GM12878 (cell line): Measurements from ENCODE around the gene CCDC28B. TPM values are rescaled to one million over a fixed set of nuclear protein-coding genes. Genes with fewer than 3 reads are reported as not detected.
"Not testable (repeated sequence)": the region's sequence is repeated elsewhere in the genome, so short reads cannot be mapped to it uniquely, and the experiment has no call there.

ENCODE experiments used
- ATAC-seq: fragments of 200-7000 bp; cut with Tn5 transposase; 3 replicates; pipeline ENCODE4 v1.9.1; 2020; ENCODE audit warnings: mild to moderate bottlenecking, moderate library complexity
- BruUV-seq: library from RNA; stranded (reverse); fragments of 400-500 nt; replicated peaks from 2 replicates; lab custom pipeline; 2021; lab: Mats Ljungman, UMichigan
- CTCF ChIA-PET: fragments of 300-600 bp; sonication (Branson Sonifier 250); formaldehyde crosslinking; extraction: SDS; loops from one replicate; lab custom pipeline; 2021; ENCODE audit warnings: inconsistent platforms; lab: Yijun Ruan, JAX
- POLR2A ChIA-PET: fragments of 350-600 bp; formaldehyde crosslinking; extraction: SDS; loops from one replicate; lab custom pipeline; 2021; ENCODE audit warnings: inconsistent platforms; lab: Charles Lee
- RAD21 ChIA-PET: fragments of 300-600 bp; sonication (Branson Sonifier 250); formaldehyde crosslinking; loops from one replicate; lab custom pipeline; 2023; ENCODE audit warnings: antibody characterized with exemption; ENCODE audit not compliant: unreplicated experiment; lab: Charles Lee
- SMC1A ChIA-PET: fragments of 300-600 bp; sonication (Branson Sonifier 250); formaldehyde crosslinking; loops from one replicate; lab custom pipeline; 2023; ENCODE audit not compliant: unreplicated experiment, uncharacterized antibody; lab: Charles Lee
- DNase-seq: peaks from one replicate; pipeline ENCODE4 v3.0.0-alpha.2; 2011; ENCODE audit warnings: low read depth, low spot score
- FAIRE-seq: peaks from 3 replicates; lab custom pipeline; 2011; peaks lifted over from hg19 to GRCh38; lab: Jason Lieb, UNC
- H2AFZ ChIP-seq: 2 replicates; pipeline ENCODE4 v1.6.0; 2011; ENCODE audit warnings: low read depth, low read length, control low read depth; ENCODE audit not compliant: control insufficient read depth
- H3K27ac ChIP-seq: 2 replicates; pipeline ENCODE4 v1.5.1; 2011; ENCODE audit warnings: control low read depth; ENCODE audit not compliant: control insufficient read depth, insufficient read depth
- H3K27me3 ChIP-seq, 2 experiments: replicated peaks in 1 of 2; 2 replicates each; pipeline versions ENCODE4 v1.6.0 to v1.6.1; 2011; ENCODE audit warnings: low read length in 1 of 2; ENCODE audit not compliant: control insufficient read depth in 2 of 2, insufficient read depth in 2 of 2
- H3K36me3 ChIP-seq, 2 experiments: 2 replicates each; pipeline ENCODE4 v1.5.1; 2011; ENCODE audit warnings: low read length in 1 of 2; ENCODE audit not compliant: control insufficient read depth in 2 of 2, insufficient read depth in 2 of 2
- H3K4me1 ChIP-seq: 2 replicates; pipeline ENCODE4 v1.6.1; 2011; ENCODE audit warnings: mild to moderate bottlenecking, low read length, moderate library complexity, mixed read lengths; ENCODE audit not compliant: control insufficient read depth, insufficient read depth
- H3K4me2 ChIP-seq: 2 replicates; pipeline ENCODE4 v1.6.0; 2011; ENCODE audit warnings: control low read depth; ENCODE audit not compliant: control insufficient read depth, insufficient read depth
- H3K4me3 ChIP-seq: fragments of 200-600 bp; sonication (generic); 2 replicates; pipeline ENCODE4 v1.5.1; 2016
- H3K79me2 ChIP-seq: 2 replicates; pipeline ENCODE4 v1.6.0; 2011; ENCODE audit warnings: low read length; ENCODE audit not compliant: control insufficient read depth, insufficient read depth
- H3K9ac ChIP-seq: 2 replicates; pipeline ENCODE4 v1.8.0; 2011; ENCODE audit warnings: low read length, control low read depth, mixed read lengths; ENCODE audit not compliant: control insufficient read depth, insufficient read depth
- H3K9me3 ChIP-seq: replicated peaks from 3 replicates; pipeline ENCODE4 v1.5.1; 2011; ENCODE audit warnings: mild to moderate bottlenecking, low read length; ENCODE audit not compliant: control insufficient read depth, insufficient read depth
- H4K20me1 ChIP-seq: 2 replicates; pipeline ENCODE4 v1.6.0; 2011; ENCODE audit not compliant: control insufficient read depth, insufficient read depth
- CBFB ChIP-seq: IDR thresholded peaks from 2 replicates; pipeline ENCODE4 v1.6.1; 2016; ENCODE audit warnings: antibody characterized with exemption, low read depth
- CBX5 ChIP-seq: sonication (generic); IDR thresholded peaks from 2 replicates; pipeline ENCODE4 v1.6.1; 2016; ENCODE audit warnings: low read depth, moderate library complexity, mild to moderate bottlenecking, inconsistent platforms
- CREB1 ChIP-seq: IDR thresholded peaks from 2 replicates; pipeline ENCODE4 v1.6.1; 2012; ENCODE audit warnings: low read depth, mild to moderate bottlenecking, inconsistent platforms
- GATAD2B ChIP-seq: fragments of 450-650 bp; conservative IDR thresholded peaks from 2 replicates; pipeline ENCODE4 v1.6.1; 2017; ENCODE audit warnings: low read depth, mild to moderate bottlenecking, moderate library complexity
- NRF1 ChIP-seq: conservative IDR thresholded peaks from 2 replicates; pipeline ENCODE4 v1.6.1; 2011; ENCODE audit warnings: mild to moderate bottlenecking, low read depth, low read length, improper control_type of control experiment
- POLR2AphosphoS5 ChIP-seq: IDR thresholded peaks from 2 replicates; pipeline ENCODE4 v1.6.1; 2011; ENCODE audit warnings: mild to moderate bottlenecking, low read length, inconsistent platforms
- SUPT20H ChIP-seq: IDR thresholded peaks from 2 replicates; pipeline ENCODE4 v1.6.1; 2011; ENCODE audit warnings: low read depth, mild to moderate bottlenecking, low read length, moderate library complexity, borderline replicate concordance; ENCODE audit not compliant: control insufficient read depth
- WGBS: methylation state at CpG from one replicate; pipeline ENCODE4 v1.1.6; 2016; ENCODE audit warnings: low lambda C conversion rate; ENCODE audit not compliant: insufficient replicate concordance, insufficient coverage; ENCODE audit errors: missing lambda C conversion rate; 5-methylcytosine and 5-hydroxymethylcytosine counted together
- in situ Hi-C: fragments of 300-500 bp; cut with MboI; formaldehyde crosslinking; loops from 9 replicates; pipeline ENCODE4 v1.14.3; 2018; ENCODE audit warnings: mixed read lengths
- intact Hi-C: fragments of 100-400 bp; cut with micrococcal nuclease; formaldehyde crosslinking; loops from one replicate; pipeline ENCODE4 v1.14.2; 2022; ENCODE audit not compliant: unreplicated experiment
- polyA plus RNA-seq, 11 experiments: library from polyadenylated mRNA; depleted of rRNA in 4 of 11; unstranded in 6 of 11; stranded (reverse) in 5 of 11; fragments of >200 nt; fragmentation: Nextera tagmentation in 4 of 11; fragmentation: Illumina TruSeq in 1 of 11; extraction: Ambion mirVana in 4 of 11; extraction: Trizol in 1 of 11; gene quantifications; 1 replicate in 1 of 11; 2 replicates in 10 of 11; pipeline versions ENCODE4 v1.2.1 to v1.2.3, GENCODE V29; 2011 to 2016; ENCODE audit warnings: inconsistent platforms in 2 of 11, missing spikeins in 2 of 11, low read depth in 1 of 11
- total RNA-seq, 4 experiments: library from RNA; depleted of rRNA in 3 of 4; stranded (reverse); fragments of >200 nt in 3 of 4; fragmentation: Illumina TruSeq in 1 of 4; extraction: Trizol in 1 of 4; gene quantifications; 2 replicates each; pipeline versions ENCODE4 v1.2.1 to v1.2.3, GENCODE V29; 2013 to 2021
- TF ChIP-seq, protein P1 (sequence below): fragments of 450-650 bp; IDR thresholded peaks from 2 replicates; pipeline ENCODE4 v1.6.1; 2017; ENCODE audit warnings: low read depth, mild to moderate bottlenecking, moderate library complexity

The CCDC28B gene
- total and polyA plus RNA-seq, 10 of the 15 experiments (the other 5 are each of a cell fraction or from before 2014, with no cell fraction given): 10.5 to 135 (median 90.6) TPM

DNA sequence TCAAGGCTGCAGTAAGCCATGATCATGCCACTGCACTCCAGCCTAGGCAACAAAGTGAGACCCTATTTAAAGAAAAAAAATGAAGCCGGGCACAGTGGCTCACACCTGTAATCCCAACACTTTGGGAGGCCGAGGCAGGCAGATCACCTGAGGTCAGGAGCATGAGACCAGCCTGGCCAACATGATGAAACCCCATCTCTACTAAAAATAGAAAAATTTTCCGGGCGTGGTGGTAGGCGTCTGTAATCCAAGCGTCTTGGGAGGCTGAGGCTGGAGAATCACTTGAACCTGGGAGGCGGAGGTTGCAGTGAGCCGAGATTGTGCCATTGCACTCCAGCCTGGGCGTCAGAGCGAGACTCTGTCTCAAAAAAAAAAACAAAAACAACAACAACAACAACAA is 34.8 kb upstream of the CCDC28B start:
- H3K4me3 ChIP-seq, intact Hi-C loops, CTCF ChIA-PET, H3K79me2 ChIP-seq, RAD21 ChIA-PET, H3K9me3 ChIP-seq, H4K20me1 ChIP-seq, H3K9ac ChIP-seq, BruUV-seq, H2AFZ ChIP-seq, H3K4me1 ChIP-seq, H3K4me2 ChIP-seq, DNase-seq, ATAC-seq, H3K27ac ChIP-seq, in situ Hi-C loops, H3K27me3 ChIP-seq, SMC1A ChIA-PET, FAIRE-seq: not testable (repeated sequence)
- peaks cover 14 to 35% of the 10 kb centered on the region in 2 experiments for H3K36me3 ChIP-seq
- 95% methylated on average over 10 of the region's 10 CpGs for WGBS
- POLR2A ChIA-PET: interaction anchor here (0.7 kb wide), 1 partner anchor 204 kb away, joined by 3 read pairs; no protein-coding TSS in a partner anchor

DNA sequence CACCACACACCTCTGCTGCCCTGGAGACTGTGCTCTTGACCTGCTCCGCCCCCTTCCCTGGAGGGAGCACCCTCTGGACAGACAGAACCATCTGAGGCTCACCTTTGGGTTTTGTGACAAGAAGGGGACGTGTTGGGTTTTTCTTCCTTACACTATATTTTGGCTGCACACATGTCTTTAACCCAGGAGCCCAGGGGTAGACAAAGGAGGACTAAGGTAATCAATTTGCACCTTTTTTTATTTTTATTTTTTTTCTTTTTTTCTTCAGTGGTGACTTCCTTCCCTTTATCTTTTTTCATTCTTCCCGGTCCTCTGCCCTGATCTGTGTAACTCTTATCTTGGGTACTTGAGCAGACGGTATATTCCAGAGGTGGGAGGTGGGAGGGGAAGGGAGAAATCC is 29.4 kb upstream of the CCDC28B start:
- DNase-seq: no peak
- in situ Hi-C loops (no loop called here), intact Hi-C loops (no loop called here)
- Histone ChIP-seq H3K9ac (no peak overlapping the region), H3K36me3 (peaks cover 11 to 39% of the 10 kb centered on the region in 2 experiments), H3K27me3 (no peaks in the 10 kb centered on the region), H3K9me3 (no peaks in the 10 kb centered on the region), H4K20me1 (no peaks in the 10 kb centered on the region), H3K4me3 (no peak overlapping the region), H3K4me1 (no peaks in the 10 kb centered on the region), H3K79me2 (no peaks in the 10 kb centered on the region), H2AFZ (no peak overlapping the region), H3K27ac (no peak overlapping the region), H3K4me2 (no peak overlapping the region)
- RAD21 ChIA-PET: no interaction called here
- POLR2A ChIA-PET: no interaction called here
- SMC1A ChIA-PET: no interaction called here
- CTCF ChIA-PET: no interaction called here
- no peak for FAIRE-seq
- no peak for ATAC-seq
- TF ChIP-seq POLR2AphosphoS5 (no peak), CBX5 (no peak), GATAD2B (no peak), SUPT20H (no peak), NRF1 (no peak), CREB1 (no peak), CBFB (no peak)
- TF ChIP-seq, protein P1, sequence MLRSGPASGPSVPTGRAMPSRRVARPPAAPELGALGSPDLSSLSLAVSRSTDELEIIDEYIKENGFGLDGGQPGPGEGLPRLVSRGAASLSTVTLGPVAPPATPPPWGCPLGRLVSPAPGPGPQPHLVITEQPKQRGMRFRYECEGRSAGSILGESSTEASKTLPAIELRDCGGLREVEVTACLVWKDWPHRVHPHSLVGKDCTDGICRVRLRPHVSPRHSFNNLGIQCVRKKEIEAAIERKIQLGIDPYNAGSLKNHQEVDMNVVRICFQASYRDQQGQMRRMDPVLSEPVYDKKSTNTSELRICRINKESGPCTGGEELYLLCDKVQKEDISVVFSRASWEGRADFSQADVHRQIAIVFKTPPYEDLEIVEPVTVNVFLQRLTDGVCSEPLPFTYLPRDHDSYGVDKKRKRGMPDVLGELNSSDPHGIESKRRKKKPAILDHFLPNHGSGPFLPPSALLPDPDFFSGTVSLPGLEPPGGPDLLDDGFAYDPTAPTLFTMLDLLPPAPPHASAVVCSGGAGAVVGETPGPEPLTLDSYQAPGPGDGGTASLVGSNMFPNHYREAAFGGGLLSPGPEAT: no peak
- no TSS peak for BruUV-seq
- WGBS: 93% methylated on average over 4 of the region's 4 CpGs
